Heart left ventricle (tissue), 13 donors: ENCODE data around the gene GALNT2.

Experiments used
- POLR2A ChIP-seq, 2 donors: fragments of 450-650 bp; IDR thresholded peaks; one replicate each; pipeline ENCODE4 v1.6.1; 2017; ENCODE audit warnings: antibody characterized with exemption in 2 of 2, mild to moderate bottlenecking in 2 of 2, moderate library complexity in 2 of 2
- TF ChIP-seq, protein P1 (sequence below), 12 donors: fragments of 200-600 bp; sonication (generic) in 4 of 12; IDR thresholded peaks; one replicate each; pipeline versions ENCODE4 v1.5.0 to v1.8.0; 2018 to 2022; ENCODE audit warnings: antibody characterized with exemption in 12 of 12, mild to moderate bottlenecking in 5 of 12
- donor health status: ischemic (EF 13 %, LVEDD 7.1; RV severe dilation, severe dysfunction).
- donor health status: DM: no; HTN: yes; CAD: no.
- donor health status: DM: no; HTN: no; CAD: no.
- donor health status: ischemic (EF 25% LVEDD 6.9; RV normal size, moderate dysfunction).
- donor health status: ischemic (EF 25% LVEDD 5.7; RV mildly dilated, moderate dysfunction).
- donor health status: ischemic (EF 35%, LVEDD 5.7; RV mildly dilated, moderate dysfunction).
- donor health status: nonischemic (EF 11% LVEDD 7.7; RV severe dilation, severe dysfunction).
- donor health status: DM: yes; HTN: yes; CAD: no.
- donor health status: PGD.
- donor health status: ischemic (EF 29% LVEDD 5.4; RV normal size, mild dysfunction).
- donor health status: nonischemic (EF 23%, LVEDD 6.1; RV moderate dilation, normal function).

DNA sequence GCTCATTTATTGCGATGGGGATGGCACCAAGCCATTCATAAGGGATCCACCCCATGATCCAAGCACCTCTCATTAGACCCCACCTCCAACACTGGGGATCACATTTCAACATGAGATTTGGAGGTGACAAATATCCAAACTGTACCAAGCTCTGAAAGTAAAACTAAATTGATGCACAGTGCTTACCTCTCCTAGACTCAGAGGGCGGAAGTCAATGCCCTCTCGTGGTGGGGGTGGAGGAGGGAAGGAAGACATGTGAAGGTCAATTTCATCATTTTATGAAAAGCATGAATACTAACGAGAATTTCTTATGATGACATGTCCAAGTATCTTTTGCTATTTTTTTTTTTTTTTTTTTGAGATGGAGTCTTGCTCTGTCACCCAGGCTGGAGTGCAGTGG, 239.1 kb downstream of the GALNT2 start:
- TF ChIP-seq, protein P1, sequence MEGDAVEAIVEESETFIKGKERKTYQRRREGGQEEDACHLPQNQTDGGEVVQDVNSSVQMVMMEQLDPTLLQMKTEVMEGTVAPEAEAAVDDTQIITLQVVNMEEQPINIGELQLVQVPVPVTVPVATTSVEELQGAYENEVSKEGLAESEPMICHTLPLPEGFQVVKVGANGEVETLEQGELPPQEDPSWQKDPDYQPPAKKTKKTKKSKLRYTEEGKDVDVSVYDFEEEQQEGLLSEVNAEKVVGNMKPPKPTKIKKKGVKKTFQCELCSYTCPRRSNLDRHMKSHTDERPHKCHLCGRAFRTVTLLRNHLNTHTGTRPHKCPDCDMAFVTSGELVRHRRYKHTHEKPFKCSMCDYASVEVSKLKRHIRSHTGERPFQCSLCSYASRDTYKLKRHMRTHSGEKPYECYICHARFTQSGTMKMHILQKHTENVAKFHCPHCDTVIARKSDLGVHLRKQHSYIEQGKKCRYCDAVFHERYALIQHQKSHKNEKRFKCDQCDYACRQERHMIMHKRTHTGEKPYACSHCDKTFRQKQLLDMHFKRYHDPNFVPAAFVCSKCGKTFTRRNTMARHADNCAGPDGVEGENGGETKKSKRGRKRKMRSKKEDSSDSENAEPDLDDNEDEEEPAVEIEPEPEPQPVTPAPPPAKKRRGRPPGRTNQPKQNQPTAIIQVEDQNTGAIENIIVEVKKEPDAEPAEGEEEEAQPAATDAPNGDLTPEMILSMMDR (IDR thresholded peaks at IDR 0.05) = no peak
- TF ChIP-seq POLR2A (IDR thresholded peaks at IDR 0.05) = no peak
